ENCODE measurements around the gene AJAP1.

DNA sequence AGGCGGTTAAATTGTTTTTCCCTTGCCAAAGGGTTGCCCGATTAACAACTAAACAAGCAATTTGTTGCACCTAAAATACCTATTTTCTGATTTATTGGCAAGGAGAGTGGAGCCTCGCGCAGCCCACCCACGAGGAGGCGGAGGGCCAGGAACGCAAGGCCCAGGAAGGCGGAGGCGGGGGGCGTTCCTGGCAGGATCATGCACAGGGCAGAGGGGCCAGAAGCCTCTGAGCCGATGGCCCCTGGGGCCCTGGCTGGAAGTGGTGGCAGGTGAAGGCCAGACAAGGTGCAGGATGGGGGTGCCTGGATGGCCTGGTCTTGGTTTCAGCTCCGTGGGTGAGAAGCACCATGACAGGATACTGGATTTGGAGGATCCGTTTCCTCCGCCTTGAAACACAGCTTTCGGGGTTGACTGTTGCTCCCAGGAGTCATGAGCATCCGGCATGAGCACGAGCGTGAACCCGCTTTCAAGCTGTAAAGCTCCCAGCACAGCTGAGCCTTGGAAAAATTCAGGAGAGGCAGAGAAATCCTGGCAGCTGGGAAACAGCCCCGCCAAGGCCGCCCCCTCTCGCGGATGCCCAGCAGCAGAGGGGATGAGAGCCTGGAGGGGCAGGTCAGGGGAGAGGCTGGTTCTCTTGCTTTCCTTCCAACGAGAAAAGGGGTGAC is 35.0 kb downstream of the AJAP1 start:
- TF ChIP-seq, protein P1, sequence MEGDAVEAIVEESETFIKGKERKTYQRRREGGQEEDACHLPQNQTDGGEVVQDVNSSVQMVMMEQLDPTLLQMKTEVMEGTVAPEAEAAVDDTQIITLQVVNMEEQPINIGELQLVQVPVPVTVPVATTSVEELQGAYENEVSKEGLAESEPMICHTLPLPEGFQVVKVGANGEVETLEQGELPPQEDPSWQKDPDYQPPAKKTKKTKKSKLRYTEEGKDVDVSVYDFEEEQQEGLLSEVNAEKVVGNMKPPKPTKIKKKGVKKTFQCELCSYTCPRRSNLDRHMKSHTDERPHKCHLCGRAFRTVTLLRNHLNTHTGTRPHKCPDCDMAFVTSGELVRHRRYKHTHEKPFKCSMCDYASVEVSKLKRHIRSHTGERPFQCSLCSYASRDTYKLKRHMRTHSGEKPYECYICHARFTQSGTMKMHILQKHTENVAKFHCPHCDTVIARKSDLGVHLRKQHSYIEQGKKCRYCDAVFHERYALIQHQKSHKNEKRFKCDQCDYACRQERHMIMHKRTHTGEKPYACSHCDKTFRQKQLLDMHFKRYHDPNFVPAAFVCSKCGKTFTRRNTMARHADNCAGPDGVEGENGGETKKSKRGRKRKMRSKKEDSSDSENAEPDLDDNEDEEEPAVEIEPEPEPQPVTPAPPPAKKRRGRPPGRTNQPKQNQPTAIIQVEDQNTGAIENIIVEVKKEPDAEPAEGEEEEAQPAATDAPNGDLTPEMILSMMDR (IDR thresholded peaks at IDR 0.05), result no peak
- no peak for TF ChIP-seq POLR2A (IDR thresholded peaks at IDR 0.05)

Measured in esophagus squamous epithelium (tissue), 4 donors.